ENCODE data around the gene APOL2. TPM values are rescaled to one million over a fixed set of nuclear protein-coding genes. Genes with fewer than 3 reads are reported as not detected.

Gene APOL2
- total RNA-seq, 1 donor from 2014 or later: 51.6 TPM

- no peak overlapping the region for H3K4me3 ChIP-seq
- H3K27ac ChIP-seq: no peak overlapping the region
- peaks cover 93% of the 10 kb centered on the region for H3K36me3 ChIP-seq
- no peak for ATAC-seq
- DNase-seq: peak; percentile 62
- no peak for TF ChIP-seq CTCF (IDR thresholded peaks at IDR 0.05)
- H3K4me1 ChIP-seq: peaks cover 19% of the 10 kb centered on the region
- intact Hi-C loops (cut with DNase I): no loop called here
- H3K27me3 ChIP-seq: no peaks in the 10 kb centered on the region
- no peaks in the 10 kb centered on the region for H3K9me3 ChIP-seq
Observed at GRCh38 chr22:36285545-36285944, 46.2 kb upstream of the APOL2 start.

GRCh38 chr22:36285017-36285416 lies 45.7 kb upstream of the APOL2 start:
- peak; percentile 52 for DNase-seq
- H3K27me3 ChIP-seq: no peaks in the 10 kb centered on the region
- H3K36me3 ChIP-seq: peaks cover 92% of the 10 kb centered on the region
- TF ChIP-seq CTCF (IDR thresholded peaks at IDR 0.05): no peak
- H3K27ac ChIP-seq: no peak overlapping the region
- H3K4me3 ChIP-seq: no peak overlapping the region
- no peaks in the 10 kb centered on the region for H3K9me3 ChIP-seq
- H3K4me1 ChIP-seq: peaks cover 19% of the 10 kb centered on the region
- intact Hi-C loops (cut with DNase I): no loop called here
- no peak for ATAC-seq

GRCh38 chr22:36284171-36284571 lies 44.8 kb upstream of the APOL2 start:
- Histone ChIP-seq H3K4me3 (no peak overlapping the region), H3K4me1 (peaks cover 12% of the 10 kb centered on the region), H3K36me3 (peaks cover 84% of the 10 kb centered on the region), H3K27ac (no peak overlapping the region), H3K27me3 (no peaks in the 10 kb centered on the region), H3K9me3 (no peaks in the 10 kb centered on the region)
- intact Hi-C loops (cut with DNase I): no loop called here
- peak; percentile 60 for DNase-seq
- no peak for ATAC-seq
- TF ChIP-seq CTCF (IDR thresholded peaks at IDR 0.05): no peak

GRCh38 chr22:36282328-36282831 lies 43.1 kb upstream of the APOL2 start:
- no peak for TF ChIP-seq CTCF (IDR thresholded peaks at IDR 0.05)
- DNase-seq: peak; percentile 52
- H3K27me3 ChIP-seq: no peaks in the 10 kb centered on the region
- H3K36me3 ChIP-seq: peaks cover 66% of the 10 kb centered on the region
- no peak for ATAC-seq
- H3K27ac ChIP-seq: no peak overlapping the region
- H3K4me1 ChIP-seq: peaks cover 15% of the 10 kb centered on the region
- intact Hi-C loops (cut with DNase I): no loop called here
- no peaks in the 10 kb centered on the region for H3K9me3 ChIP-seq
- no peak overlapping the region for H3K4me3 ChIP-seq

GRCh38 chr22:36281781-36282327 lies 42.5 kb upstream of the APOL2 start:
- Histone ChIP-seq H3K4me3 (no peak overlapping the region), H3K36me3 (peaks cover 61% of the 10 kb centered on the region), H3K9me3 (no peaks in the 10 kb centered on the region), H3K4me1 (peaks cover 16% of the 10 kb centered on the region), H3K27me3 (no peaks in the 10 kb centered on the region), H3K27ac (no peak overlapping the region)
- intact Hi-C loops (cut with DNase I): no loop called here
- no peak for TF ChIP-seq CTCF (IDR thresholded peaks at IDR 0.05)
- ATAC-seq: no peak
- peak; percentile 55 for DNase-seq

GRCh38 chr22:36280379-36280778 lies 41.1 kb upstream of the APOL2 start:
- no peak for TF ChIP-seq CTCF (IDR thresholded peaks at IDR 0.05)
- Histone ChIP-seq H3K9me3 (no peaks in the 10 kb centered on the region), H3K36me3 (peaks cover 46% of the 10 kb centered on the region), H3K27me3 (no peaks in the 10 kb centered on the region), H3K4me1 (peaks cover 8% of the 10 kb centered on the region), H3K4me3 (no peak overlapping the region), H3K27ac (no peak overlapping the region)
- ATAC-seq (no peak), DNase-seq (peak; percentile 59)
- intact Hi-C loops (cut with DNase I): no loop called here

All from upper lobe of right lung (tissue), 1 donor.